Astrocyte of the hippocampus (primary cell): ENCODE results near the gene SF3B1.
"Not testable (repeated sequence)": the region's sequence is repeated elsewhere in the genome, so short reads cannot be mapped to it uniquely, and the experiment has no call there.

Source experiments
- DNase-seq: peaks from one replicate; pipeline ENCODE4 v3.0.0; 2011; ENCODE audit warnings: low read depth, low spot score

The SF3B1 gene

GRCh38 chr2:197433780-197434438, 919 bp downstream of the SF3B1 start:
- peak; percentile 34 for DNase-seq

GRCh38 chr2:197432527-197432926, 2.3 kb downstream of the SF3B1 start:
- not testable (repeated sequence) for DNase-seq

- DNase-seq: no peak
These were observed 3.0 kb downstream of the SF3B1 start for GRCh38 chr2:197431858-197432257.

GRCh38 chr2:197427986-197428385, 6.8 kb downstream of the SF3B1 start:
- DNase-seq: no peak

GRCh38 chr2:197426723-197427603, 7.9 kb downstream of the SF3B1 start:
- DNase-seq: no peak

- no peak for DNase-seq
These were observed 9.3 kb downstream of the SF3B1 start for GRCh38 chr2:197425550-197425949.

GRCh38 chr2:197423307-197423706, 11.5 kb downstream of the SF3B1 start:
- no peak for DNase-seq

- no peak for DNase-seq
These were observed 15.4 kb downstream of the SF3B1 start for GRCh38 chr2:197419438-197419837.

GRCh38 chr2:197416268-197416667, 18.6 kb downstream of the SF3B1 start:
- no peak for DNase-seq

- DNase-seq: no peak
These were observed 20.3 kb downstream of the SF3B1 start for GRCh38 chr2:197414515-197414914.

- no peak for DNase-seq
These were observed 20.8 kb downstream of the SF3B1 start for GRCh38 chr2:197414039-197414438.

- no peak for DNase-seq
These were observed 29.2 kb downstream of the SF3B1 start for GRCh38 chr2:197405582-197405981.

GRCh38 chr2:197399887-197400540, 34.8 kb downstream of the SF3B1 start:
- DNase-seq: peak; percentile 12

- no peak for DNase-seq
These were observed 35.9 kb downstream of the SF3B1 start for GRCh38 chr2:197398913-197399312.

- no peak for DNase-seq
These were observed 43.6 kb downstream of the SF3B1 start for GRCh38 chr2:197391220-197391717.

- no peak for DNase-seq
These were observed 45.8 kb downstream of the SF3B1 start for GRCh38 chr2:197388866-197389587.

- DNase-seq: no peak
These were observed 47.6 kb downstream of the SF3B1 start for GRCh38 chr2:197387179-197387578.

GRCh38 chr2:197386242-197386641, 48.6 kb downstream of the SF3B1 start:
- DNase-seq: no peak

GRCh38 chr2:197383825-197384224, 51.0 kb downstream of the SF3B1 start:
- DNase-seq: no peak

- DNase-seq: no peak
These were observed 53.2 kb downstream of the SF3B1 start for GRCh38 chr2:197381641-197382040.

- not testable (repeated sequence) for DNase-seq
These were observed 54.9 kb downstream of the SF3B1 start for GRCh38 chr2:197379918-197380309.
